Gastrocnemius medialis (tissue), 4 donors: ENCODE data around the gene ATP4B. TPM values are rescaled to one million over a fixed set of nuclear protein-coding genes. Genes with fewer than 3 reads are reported as not detected.
"Not testable (repeated sequence)": the region's sequence is repeated elsewhere in the genome, so short reads cannot be mapped to it uniquely, and the experiment has no call there.

Experiments
- ATAC-seq, 2 donors: fragments of 150-250 bp; one replicate each; pipeline ENCODE4 v1.9.1; 2016
- DNase-seq, 2 donors: peaks; one replicate each; pipeline ENCODE4 v3.0.0-alpha.2; 2019
- H3K27ac ChIP-seq, 4 donors: fragments of 200-600 bp; sonication (generic); 1 replicate in 1 of 4; 2 replicates in 3 of 4; pipeline ENCODE4 v1.5.1; 2016 to 2018; ENCODE audit warnings: mild to moderate bottlenecking in 2 of 4, moderate library complexity in 1 of 4
- H3K27me3 ChIP-seq, 3 donors: fragments of 200-600 bp; sonication (generic) in 2 of 3; 1 replicate in 1 of 3; 2 replicates in 2 of 3; pipeline versions ENCODE4 v1.5.1 to v1.6.0; 2016 to 2019; ENCODE audit warnings: mild to moderate bottlenecking in 1 of 3, moderate library complexity in 1 of 3
- H3K36me3 ChIP-seq, 2 donors: fragments of 200-600 bp; sonication (generic) in 1 of 2; one replicate each; pipeline ENCODE4 v1.5.1; 2017 to 2018
- H3K4me1 ChIP-seq, 2 donors: fragments of 200-600 bp; sonication (generic) in 1 of 2; one replicate each; pipeline ENCODE4 v1.5.1; 2016 to 2017; ENCODE audit warnings: mild to moderate bottlenecking in 2 of 2
- H3K4me3 ChIP-seq, 4 donors: fragments of 200-600 bp; sonication (generic) in 3 of 4; 1 replicate in 1 of 4; 2 replicates in 3 of 4; pipeline ENCODE4 v1.5.1; 2016 to 2019; ENCODE audit warnings: mild to moderate bottlenecking in 2 of 4
- H3K9me3 ChIP-seq, 3 donors: fragments of 200-600 bp; sonication (generic) in 2 of 3; 1 replicate in 1 of 3; 2 replicates in 2 of 3; pipeline ENCODE4 v1.5.1; 2016 to 2019
- POLR2A ChIP-seq, 2 donors: fragments of 450-650 bp; IDR thresholded peaks; one replicate each; pipeline ENCODE4 v1.6.1; 2017; ENCODE audit warnings: antibody characterized with exemption in 2 of 2, mild to moderate bottlenecking in 2 of 2, moderate library complexity in 2 of 2
- in situ Hi-C, 4 donors: fragments of 200-750 bp; cut with MboI; loops; one replicate each; pipeline versions ENCODE4 v1.15.0 to v1.8.0; 2017; ENCODE audit warnings: low sequenced_read_pairs in 4 of 4
- intact Hi-C: fragments of 100-400 bp; cut with DNase I; formaldehyde crosslinking; loops from one replicate; pipeline ENCODE4 v1.15.1; 2023; ENCODE audit warnings: low total_unique reads
- total RNA-seq, 4 donors: library from RNA; depleted of rRNA; stranded (reverse); fragments of >200 nt; gene quantifications; one replicate each; pipeline versions ENCODE4 v1.1.0 to v1.2.3, GENCODE V29; 2016
- TF ChIP-seq, protein P1 (sequence below), 5 experiments: fragments of 450-650 bp in 3 of 5; fragments of 200-600 bp in 2 of 5; sonication (generic) in 2 of 5; IDR thresholded peaks in 4 of 5; conservative IDR thresholded peaks in 1 of 5; 1 replicate in 4 of 5; 2 replicates in 1 of 5; pipeline ENCODE4 v1.5.1; 2016 to 2019; ENCODE audit warnings: antibody characterized with exemption in 5 of 5, mild to moderate bottlenecking in 3 of 5, moderate library complexity in 3 of 5

ATP4B gene
- total RNA-seq, 4 donors from 2014 or later = not detected

DNA sequence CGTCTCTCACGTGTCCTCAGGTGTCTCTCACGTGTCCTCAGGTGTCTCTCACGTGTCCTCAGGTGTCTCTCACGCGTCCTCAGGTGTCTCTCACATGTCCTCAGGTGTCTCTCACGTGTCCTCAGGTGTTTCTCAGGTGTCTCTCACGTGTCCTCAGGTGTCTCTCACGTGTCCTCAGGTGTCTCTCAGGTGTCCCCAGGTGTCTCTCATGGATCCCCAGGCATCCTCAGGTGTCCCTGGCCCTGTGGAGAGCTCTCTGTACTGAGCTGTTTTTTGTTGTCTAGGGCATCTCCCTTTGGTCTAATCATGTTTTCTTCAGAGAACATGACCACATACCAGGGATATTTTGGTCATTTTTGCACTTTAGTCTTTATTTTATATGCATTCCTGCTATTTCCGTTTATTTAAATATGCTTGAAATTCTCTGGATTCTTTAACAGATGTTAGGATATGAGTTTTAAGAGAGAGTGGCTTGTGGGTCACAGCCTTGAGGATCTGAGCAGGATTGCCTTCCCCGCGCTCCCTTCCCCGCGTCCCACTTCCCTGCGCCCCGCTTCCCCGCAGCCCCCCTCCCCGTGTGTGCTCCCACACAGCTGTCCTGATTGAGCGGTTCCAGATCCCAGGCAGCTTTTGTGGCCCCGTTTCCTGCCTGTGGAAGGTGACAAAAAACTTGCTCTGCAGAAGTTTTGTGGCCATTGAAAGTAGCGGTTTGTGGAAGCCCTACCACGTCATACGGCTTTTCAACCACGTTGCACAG lies 31.9 kb downstream of the ATP4B start:
- Histone ChIP-seq H3K27ac (no peak overlapping the region), H3K36me3 (no peaks in the 10 kb centered on the region), H3K4me3 (no peak overlapping the region), H3K4me1 (no peaks in the 10 kb centered on the region), H3K9me3 (no peaks in the 10 kb centered on the region), H3K27me3 (no peaks in the 10 kb centered on the region)
- intact Hi-C loops = no loop called here
- ATAC-seq = no peak
- no peak for TF ChIP-seq POLR2A (IDR thresholded peaks at IDR 0.05)
- TF ChIP-seq, protein P1, sequence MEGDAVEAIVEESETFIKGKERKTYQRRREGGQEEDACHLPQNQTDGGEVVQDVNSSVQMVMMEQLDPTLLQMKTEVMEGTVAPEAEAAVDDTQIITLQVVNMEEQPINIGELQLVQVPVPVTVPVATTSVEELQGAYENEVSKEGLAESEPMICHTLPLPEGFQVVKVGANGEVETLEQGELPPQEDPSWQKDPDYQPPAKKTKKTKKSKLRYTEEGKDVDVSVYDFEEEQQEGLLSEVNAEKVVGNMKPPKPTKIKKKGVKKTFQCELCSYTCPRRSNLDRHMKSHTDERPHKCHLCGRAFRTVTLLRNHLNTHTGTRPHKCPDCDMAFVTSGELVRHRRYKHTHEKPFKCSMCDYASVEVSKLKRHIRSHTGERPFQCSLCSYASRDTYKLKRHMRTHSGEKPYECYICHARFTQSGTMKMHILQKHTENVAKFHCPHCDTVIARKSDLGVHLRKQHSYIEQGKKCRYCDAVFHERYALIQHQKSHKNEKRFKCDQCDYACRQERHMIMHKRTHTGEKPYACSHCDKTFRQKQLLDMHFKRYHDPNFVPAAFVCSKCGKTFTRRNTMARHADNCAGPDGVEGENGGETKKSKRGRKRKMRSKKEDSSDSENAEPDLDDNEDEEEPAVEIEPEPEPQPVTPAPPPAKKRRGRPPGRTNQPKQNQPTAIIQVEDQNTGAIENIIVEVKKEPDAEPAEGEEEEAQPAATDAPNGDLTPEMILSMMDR (IDR thresholded peaks at IDR 0.05 in 4 of 5, conservative IDR thresholded peaks at IDR 0.05 in 1 of 5) = no peak
- DNase-seq = no peak
- in situ Hi-C loops = no loop called here

DNA sequence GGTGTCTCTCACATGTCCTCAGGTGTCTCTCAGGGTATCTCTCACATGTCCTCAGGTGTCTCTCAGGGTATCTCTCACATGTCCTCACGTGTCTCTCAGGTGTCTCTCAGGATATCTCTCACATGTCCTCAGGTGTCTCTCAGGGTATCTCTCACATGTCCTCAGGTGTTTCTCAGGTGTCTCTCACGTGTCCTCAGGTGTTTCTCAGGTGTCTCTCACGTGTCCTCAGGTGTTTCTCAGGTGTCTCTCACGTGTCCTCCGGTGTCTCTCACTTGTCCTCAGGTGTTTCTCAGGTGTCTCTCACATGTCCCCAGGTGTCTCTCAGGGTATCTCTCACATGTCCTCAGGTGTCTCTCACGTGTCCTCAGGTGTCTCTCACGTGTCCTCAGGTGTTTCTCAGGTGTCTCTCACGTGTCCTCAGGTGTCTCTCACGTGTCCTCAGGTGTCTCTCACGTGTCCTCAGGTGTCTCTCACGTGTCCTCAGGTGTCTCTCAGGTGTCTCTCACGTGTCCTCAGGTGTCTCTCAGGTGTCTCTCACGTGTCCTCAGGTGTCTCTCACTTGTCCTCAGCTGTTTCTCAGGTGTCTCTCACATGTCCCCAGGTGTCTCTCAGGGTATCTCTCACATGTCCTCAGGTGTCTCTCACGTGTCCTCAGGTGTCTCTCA lies 33.2 kb downstream of the ATP4B start:
- H3K27me3 ChIP-seq, H3K4me1 ChIP-seq, DNase-seq, in situ Hi-C loops, ATAC-seq, H3K36me3 ChIP-seq, H3K27ac ChIP-seq, H3K4me3 ChIP-seq, intact Hi-C loops, H3K9me3 ChIP-seq: not testable (repeated sequence)

DNA sequence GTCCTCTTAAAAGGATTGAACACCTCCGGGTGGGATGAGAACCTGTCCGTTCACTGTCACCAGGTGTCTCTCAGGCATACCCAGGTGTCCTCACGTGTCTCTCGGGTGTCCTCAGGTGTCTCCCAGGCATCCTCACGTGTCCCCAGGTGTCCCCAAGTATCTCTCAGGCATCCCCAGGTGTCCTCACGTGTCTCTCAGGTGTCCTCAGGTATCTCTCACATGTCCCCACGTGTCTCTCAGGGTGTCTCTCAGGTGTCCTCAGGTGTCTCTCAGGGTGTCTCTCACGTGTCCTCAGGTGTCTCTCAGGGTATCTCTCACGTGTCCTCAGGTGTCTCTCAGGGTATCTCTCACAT lies 33.8 kb downstream of the ATP4B start:
- no peaks in the 10 kb centered on the region for H3K9me3 ChIP-seq
- H3K4me1 ChIP-seq = no peaks in the 10 kb centered on the region
- H3K36me3 ChIP-seq = no peaks in the 10 kb centered on the region
- no peak overlapping the region for H3K27ac ChIP-seq
- ATAC-seq (no peak), DNase-seq (no peak)
- H3K4me3 ChIP-seq = no peak overlapping the region
- no peaks in the 10 kb centered on the region for H3K27me3 ChIP-seq
- intact Hi-C loops (no loop called here), in situ Hi-C loops (no loop called here)
- TF ChIP-seq, protein P1 (IDR thresholded peaks at IDR 0.05 in 4 of 5, conservative IDR thresholded peaks at IDR 0.05 in 1 of 5) = no peak
- TF ChIP-seq POLR2A (IDR thresholded peaks at IDR 0.05) = no peak

DNA sequence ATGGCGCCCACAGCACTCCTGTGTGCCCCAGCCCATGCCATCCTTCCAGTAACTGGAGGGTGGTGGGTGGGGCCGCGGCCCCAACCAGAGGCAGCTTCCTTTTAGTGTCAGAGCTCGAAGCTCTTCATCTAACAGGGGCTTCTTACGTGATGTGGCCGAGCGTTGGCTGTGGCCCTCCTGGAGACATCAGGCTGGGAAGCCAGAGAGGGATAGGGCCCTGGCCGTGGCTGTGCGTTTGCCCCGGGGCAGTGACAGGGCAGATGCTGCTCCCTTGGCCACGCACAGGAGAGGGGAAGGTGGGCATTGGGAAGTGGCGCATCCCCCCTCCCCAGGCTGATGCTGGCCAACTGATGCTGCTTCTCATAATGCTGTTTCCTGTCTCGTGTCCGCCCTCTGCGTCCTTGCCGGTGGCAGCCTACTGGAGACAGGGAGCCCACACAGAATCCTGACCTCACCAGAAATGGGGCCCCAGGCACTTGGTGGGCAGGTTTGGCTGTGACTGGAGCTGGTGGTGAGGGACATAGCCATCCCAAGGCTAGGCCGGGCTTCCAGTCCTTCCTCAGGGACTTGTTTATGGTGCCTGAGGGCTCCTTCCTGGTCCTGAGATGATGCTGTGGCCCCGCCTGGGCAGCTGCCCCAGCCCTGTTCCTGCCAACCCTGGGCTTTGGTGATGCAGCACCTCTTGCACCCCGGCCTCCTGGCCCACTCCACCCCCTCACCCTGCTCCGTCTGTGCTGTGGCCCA lies 34.3 kb downstream of the ATP4B start:
- Histone ChIP-seq H3K9me3 (no peaks in the 10 kb centered on the region), H3K4me3 (no peak overlapping the region), H3K27ac (no peak overlapping the region), H3K4me1 (no peaks in the 10 kb centered on the region), H3K27me3 (no peaks in the 10 kb centered on the region), H3K36me3 (no peaks in the 10 kb centered on the region)
- intact Hi-C loops = no loop called here
- TF ChIP-seq, protein P1 (IDR thresholded peaks at IDR 0.05 in 4 of 5, conservative IDR thresholded peaks at IDR 0.05 in 1 of 5) = no peak
- no peak for TF ChIP-seq POLR2A (IDR thresholded peaks at IDR 0.05)
- in situ Hi-C loops = no loop called here
- no peak for ATAC-seq
- no peak for DNase-seq
